HUDEP-2 (cell line): Measurements from ENCODE around the gene PITRM1.

Source experiments
- DNase-seq, 76 experiments: peaks; one replicate each; lab custom pipeline; 2025; ENCODE audit not compliant: unreplicated experiment in 76 of 76; lab: John Stamatoyannopoulos, UW

The PITRM1 gene

DNA sequence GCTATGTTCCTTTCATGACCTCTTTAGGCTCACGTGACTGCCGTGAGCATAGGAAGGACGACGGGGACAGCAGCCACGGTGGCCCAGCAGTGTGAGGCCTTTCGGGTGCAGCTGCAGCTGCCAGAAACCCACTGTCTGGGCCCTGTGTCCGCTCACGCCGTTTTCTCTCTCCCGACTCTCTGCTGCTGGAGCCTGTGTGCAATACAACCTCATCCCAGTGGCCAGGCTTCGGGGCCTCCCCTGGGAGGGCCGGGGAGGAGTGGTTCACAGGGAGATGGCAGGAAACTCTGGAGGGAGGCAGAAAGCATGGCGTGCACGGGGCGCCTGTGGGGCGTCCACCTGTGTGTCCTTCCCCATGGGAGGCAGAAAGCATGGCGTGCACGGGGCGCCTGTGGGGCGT is 66.7 kb downstream of the PITRM1 start:
- no peak for DNase-seq

GRCh38 chr10:3105166-3105565 is 67.4 kb downstream of the PITRM1 start:
- no peak for DNase-seq

DNA sequence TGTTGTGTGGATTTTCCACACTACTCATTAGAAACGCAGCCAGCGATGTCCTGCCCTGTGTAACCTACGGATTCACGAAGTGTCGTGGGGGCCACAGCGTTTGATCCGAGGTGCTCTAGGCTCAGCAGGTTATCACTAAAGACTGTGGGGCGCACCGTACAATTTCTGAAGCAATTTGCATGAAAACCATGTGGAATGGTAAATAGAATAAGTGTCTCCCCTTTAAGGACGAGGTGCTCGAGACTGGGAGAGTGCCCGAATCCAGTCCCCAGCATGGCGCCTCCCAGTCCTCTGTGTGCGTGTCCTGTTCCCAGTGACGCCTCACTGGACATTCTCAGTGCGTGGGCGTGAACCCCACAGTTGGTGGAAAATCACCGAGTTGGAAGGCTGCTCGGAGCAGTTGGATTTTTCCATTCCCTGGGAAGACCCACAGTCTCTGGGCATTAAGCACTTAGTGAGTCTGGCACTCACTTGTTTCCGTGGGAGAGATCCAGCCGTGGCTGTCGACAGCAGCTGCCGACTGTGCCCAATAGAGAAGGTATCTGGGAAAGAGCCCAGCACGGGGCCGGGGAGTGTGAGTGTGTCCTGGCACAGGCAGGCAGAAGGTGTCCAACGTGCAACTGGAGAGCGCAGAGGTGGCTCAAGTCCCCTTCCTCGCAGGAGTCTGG is 68.2 kb downstream of the PITRM1 start:
- DNase-seq, result no peak

GRCh38 chr10:3103646-3104045 is 68.9 kb downstream of the PITRM1 start:
- no peak for DNase-seq

DNA sequence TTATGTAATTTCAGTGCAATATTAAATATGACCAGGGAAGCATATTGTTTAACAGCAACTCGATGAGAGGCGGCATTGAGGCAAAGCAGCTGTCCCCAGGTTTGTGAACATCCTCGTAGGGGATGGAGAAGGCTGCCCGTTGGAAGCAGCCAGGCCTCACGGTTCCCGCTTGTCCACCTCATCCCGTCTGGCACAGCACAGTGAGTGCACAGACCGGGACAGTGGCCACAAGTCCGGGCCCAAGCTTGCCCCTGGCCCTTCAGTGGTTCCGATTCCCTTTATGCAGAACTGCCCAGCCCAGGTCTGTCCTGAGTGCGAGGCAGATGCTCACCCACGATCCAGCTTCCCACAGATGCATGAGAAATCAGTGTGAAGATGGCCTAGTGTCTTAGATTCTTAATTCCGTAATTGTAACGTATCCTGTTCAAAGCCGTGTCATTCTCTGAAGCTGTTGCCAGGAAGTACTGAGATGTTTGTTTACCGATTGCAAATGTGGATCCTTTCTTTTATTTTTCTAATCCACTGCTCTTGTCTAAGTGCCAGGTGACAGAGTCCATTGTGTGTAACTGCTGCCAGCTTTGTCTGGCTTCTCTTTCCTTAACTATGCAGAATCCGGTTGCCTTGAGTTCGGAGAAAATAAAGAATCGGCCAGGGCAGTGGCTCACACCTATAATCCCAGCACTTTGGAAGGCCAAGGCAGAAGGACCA is 69.7 kb downstream of the PITRM1 start:
- DNase-seq, result no peak

GRCh38 chr10:3100856-3101640 is 71.5 kb downstream of the PITRM1 start:
- DNase-seq, result no peak

- no peak for DNase-seq
Observed at GRCh38 chr10:3100093-3100792, 72.3 kb downstream of the PITRM1 start.

DNA sequence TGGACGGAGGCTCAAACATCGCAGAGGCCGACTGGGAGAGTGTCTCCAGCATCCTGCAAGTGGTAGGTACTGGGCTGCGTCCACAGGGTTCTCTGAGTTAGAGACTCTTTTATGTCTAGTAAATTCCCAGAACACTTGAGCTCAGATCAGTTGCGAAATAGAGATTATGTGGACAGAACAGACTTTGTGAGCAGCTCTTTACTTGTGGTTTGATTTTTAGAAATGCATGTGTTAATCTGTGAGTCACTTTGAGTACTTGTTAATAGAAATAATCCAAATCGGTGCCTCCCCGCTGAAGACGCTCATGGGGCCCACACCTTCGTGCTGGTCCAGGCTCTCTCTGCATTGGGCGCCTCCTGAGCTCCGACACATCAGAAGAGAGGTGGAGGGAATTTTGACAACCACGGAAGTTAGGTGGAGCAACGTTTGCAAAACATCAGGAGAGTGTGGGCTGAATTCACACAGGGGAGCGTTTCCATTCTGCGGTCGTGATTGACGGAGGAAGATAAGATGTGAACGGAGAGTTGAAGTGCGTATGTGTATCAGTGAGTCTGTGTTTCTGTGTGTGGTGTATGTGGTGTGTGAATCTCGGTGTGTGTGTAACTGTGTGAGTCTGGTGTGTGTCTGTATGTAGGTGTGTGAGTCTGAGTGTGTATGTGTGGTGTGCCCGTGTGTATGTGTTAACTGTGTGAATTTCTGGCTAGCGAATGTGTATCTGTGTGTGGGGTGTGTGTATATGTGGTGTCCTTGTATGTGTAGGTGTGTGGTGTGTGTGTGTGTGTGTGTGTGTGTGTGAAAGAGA is 73.1 kb downstream of the PITRM1 start:
- DNase-seq, result no peak

DNA sequence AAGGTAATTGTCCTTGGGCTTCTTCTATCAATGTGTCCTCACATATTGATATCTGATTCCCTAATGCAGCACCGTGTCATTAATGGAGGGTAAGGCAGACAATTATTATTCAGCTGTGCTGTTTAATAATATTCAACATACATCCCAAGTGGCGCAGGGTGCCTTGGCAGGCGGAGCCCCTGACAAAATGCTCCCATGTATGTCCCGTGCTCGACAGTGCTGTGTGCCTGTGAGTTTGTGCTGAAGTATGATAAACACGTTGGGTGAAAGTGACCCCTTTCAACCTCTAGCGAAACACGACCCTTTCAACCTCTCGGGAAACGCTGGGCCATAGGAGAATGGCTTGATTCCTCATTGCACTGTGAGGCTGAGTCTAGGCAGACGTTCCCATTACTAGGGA is 73.9 kb downstream of the PITRM1 start:
- no peak for DNase-seq

- DNase-seq, result no peak
Observed at GRCh38 chr10:3097160-3097559, 75.4 kb downstream of the PITRM1 start.

DNA sequence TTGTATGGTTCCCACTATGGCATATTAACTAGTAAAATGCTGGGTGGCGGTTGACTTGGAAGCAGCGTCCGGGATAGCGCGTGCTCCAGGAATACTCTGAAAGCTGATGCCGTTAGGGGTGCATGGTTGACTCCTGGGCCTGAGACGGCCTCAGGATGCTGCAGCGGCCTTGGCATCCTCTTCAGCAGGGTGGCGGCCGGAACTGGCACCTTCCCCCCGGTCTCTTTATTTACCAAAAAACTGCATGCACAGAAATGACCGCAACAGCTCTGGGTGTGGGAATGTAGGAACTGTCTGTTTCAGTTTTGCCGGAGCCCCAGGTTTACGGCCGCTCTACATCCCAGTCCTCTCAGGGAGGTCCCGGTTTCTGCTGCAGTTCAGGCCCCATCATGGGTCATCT is 76.4 kb downstream of the PITRM1 start:
- DNase-seq, result no peak

DNA sequence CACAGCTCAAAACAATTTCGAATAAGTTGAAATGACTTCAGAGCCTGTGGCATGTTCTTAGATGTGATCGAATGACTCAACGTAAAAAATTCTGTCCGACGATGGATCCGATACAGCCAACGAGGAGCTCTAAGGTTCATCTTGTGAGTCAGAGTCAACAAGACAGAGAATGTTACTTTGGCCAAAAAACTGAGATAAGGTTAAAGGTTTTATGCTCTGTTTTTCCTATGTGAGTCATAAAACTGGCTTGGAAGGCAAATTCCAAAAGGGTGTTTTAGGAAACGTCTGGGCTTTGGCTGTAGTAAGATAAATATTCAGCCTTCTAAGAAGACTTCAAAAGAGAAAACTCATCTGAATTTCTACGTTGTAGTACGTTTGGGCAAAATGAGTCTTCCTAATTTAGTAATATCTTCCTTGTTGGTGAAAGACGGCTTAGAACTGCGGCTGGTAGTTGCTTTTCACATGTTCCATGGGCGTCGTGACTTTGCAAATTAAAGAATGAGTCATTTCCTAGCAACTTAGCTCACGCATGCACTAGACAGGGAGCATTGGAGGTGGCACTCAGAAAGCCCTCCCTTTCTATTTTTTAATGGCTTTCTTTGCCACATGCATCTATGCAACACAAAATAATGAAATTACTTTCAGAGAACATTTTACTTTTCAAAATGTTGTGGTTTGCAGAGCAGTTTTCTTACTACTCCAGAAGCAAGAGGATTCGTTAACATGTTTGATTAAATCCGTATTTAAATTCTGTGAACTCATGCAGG is 77.0 kb downstream of the PITRM1 start:
- DNase-seq, result peak in 69 of 76 experiments; percentile 3 to 85 (median 55)

DNA sequence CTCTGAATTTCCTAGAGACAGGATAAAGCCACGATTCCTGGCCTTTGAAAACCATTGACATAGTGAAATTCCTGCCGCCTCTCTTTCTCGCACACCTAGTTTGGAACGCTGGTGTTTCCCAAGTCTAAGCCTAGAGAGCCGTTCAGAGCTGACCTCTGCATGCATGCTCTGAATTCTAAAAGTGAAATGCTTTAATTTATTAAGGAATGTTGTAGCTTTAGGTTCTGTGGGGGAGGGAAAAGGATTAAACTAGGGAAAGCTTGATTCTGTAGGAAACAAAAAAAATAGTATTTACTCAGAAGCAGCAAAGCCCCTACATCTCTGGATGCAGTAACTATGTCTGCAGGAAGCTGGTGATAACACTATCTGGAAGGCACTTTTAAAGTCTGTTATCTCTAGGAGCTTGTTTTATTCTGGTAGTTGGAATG is 78.0 kb downstream of the PITRM1 start:
- peak in 2 of 76 experiments; percentile 13 to 32 for DNase-seq

DNA sequence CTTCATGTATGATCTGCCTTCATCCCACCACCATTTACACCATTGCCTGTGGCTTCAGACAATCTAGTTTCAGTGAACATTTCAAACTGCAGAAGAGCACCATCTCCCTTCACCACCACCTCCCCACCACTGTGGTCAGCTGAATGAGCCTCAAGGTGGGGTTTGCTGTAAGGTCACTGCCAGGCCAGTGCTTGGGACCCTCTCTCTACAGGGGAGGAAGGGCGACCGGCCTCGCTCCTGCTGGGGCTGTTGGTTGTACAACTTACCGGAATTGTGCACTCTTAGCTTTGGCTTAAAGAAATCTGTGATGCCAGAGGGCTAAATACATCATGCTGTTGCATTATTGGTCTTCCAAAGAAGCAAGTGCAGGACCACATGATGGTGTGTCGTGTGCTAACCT is 78.6 kb downstream of the PITRM1 start:
- no peak for DNase-seq

DNA sequence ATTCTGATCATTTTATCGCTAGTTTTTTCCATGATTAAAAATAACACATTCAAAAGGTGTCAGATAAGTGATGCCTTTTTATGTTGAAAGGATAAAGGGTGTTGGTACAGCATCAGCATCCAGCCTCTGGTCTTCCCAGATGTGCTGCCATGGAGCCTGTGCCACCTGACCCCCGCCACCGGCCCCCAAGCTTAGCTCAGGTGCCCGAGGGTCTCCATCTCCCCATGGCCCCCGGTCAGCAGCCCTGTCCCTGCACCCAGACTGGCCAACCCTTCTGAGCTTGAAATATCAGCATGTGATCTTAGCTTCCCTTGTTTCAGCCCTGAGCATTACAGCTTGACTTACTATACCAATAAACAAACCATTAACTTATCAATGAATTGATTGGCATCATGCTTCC is 80.7 kb downstream of the PITRM1 start:
- no peak for DNase-seq

DNA sequence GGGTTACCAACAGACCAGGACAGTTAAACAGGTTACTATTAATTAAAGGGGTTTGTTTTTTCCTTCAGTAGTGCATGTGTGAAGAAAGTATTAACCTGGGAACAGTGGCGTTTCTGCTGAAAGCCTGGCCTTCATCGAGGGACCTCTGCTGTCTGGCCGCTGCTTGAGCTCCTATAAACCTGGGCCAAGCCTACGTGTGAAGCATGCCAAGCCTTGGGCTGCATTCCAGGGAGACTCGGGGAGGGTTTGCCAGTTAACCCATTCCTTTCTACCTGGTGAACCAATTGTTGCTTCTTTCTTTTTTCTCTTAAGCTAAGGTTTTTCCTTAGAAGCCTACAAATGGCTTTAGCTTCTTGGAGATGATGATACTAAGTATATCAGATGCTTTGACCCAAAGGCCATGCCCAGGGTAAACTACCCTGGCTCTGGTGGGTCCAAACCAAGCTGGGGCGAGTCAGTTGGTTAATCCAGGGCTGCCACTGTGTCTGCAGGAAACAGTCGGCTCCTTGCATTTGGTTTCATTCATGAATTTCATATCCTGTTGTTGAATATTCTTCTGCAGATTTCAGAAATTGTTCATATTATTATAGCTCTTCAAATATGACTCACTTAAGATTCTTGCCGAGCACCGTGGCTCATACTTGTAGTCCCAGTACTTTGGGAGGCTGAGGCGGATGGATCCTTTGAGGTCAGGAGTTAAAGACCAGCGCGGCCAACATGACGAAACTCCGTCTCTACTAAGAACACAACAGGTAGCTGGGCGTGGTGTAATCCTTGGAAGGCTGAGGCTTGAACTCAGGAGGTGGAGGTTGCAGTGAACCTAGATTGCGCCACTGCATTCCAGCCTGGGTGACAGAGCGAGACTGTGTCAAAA is 81.4 kb downstream of the PITRM1 start:
- no peak for DNase-seq

GRCh38 chr10:3090388-3090787 is 82.2 kb downstream of the PITRM1 start:
- DNase-seq, result no peak
